HG03439 (cell line): Measurements from ENCODE around the gene ACVRL1.

Experiments used
- ATAC-seq: cut with Tn5 transposase; IDR thresholded peaks from one replicate; pipeline ENCODE4 v1.9.1; 2021; ENCODE audit warnings: mild to moderate bottlenecking, moderate library complexity; ENCODE audit not compliant: unreplicated experiment

ACVRL1 gene

DNA sequence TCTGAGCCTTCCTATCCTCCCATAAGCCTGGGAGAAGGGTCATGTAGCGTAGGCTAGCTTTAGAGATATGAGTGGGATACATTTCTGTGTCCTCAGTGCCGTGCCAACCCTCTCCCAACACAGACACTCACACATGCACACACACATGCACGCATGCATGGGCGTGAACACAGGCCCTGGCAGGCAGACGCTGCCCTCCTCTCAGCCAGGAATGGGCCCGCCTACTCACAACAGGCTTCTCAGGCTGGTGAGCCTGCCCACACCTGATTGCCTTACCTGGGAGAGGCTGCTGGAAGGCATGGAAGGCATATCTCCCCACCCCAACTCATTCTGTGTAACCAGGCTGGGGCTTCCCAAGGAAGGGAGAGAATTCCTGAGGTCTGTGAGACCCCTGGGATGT is 31.4 kb downstream of the ACVRL1 start:
- ATAC-seq = no peak

DNA sequence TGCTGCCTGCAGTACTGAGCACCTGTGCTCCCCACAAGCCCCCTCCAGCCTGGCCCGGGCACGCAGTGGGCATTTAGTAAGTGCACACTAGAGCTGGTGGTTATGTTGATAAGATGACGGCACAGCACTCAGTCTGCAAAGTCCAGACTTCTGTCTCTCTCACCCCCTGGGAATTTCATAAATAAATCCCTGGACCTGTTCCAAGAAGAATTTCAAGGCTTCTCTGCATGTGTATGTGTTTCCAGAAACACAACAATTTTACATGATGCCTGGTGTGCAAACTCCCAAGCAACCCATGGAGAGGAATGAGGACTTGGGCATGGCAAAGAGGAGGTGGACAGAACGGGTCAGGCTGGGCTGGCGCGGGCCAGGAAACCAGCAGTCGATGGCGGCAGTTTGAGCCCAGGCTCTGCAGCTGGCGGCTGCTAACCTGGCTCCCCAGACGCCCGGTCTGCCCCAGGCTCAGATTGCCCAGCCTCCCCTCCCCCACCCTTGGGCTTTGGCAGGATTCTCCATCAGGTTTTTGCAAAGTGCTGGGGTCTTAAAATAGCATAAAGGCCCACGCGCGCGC is 33.8 kb downstream of the ACVRL1 start:
- ATAC-seq = no peak

DNA sequence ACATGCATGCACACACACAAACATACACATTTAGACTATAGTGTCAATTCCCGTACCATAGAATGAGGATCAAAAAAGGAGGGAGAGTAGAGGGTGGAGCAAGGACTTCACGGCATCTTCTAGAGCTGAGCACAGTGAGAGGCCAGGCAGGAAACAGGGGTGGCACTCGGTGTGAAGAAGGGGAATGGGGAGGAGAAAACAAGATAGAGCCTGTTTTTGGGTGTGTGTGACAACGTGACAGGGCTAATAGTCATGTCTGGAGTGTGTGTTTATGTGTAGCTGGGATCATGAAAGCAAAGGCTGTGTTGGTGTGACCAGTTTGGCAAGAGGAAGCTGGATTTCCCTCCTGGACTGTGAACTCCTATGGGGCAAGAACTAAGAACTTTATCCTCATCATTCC is 34.3 kb downstream of the ACVRL1 start:
- no peak for ATAC-seq

DNA sequence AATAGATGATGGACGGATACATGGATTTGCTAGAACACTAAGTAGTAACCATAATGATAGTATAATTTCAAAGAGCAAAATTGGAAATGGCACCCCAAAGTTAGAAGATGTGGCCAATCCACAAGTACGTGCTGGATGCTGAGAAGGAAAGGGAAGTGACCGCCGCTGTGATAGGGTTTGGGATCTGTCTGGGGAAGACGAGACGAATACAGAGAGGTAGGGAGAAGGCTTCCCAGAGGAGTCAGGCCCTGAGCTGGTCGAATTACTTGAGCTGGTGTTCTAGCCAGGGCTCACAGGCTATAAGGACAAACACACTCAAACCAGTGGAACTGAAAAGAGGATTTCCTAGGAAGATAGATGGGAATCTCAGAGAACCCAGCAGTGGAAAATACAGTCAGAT is 34.8 kb downstream of the ACVRL1 start:
- ATAC-seq = no peak

DNA sequence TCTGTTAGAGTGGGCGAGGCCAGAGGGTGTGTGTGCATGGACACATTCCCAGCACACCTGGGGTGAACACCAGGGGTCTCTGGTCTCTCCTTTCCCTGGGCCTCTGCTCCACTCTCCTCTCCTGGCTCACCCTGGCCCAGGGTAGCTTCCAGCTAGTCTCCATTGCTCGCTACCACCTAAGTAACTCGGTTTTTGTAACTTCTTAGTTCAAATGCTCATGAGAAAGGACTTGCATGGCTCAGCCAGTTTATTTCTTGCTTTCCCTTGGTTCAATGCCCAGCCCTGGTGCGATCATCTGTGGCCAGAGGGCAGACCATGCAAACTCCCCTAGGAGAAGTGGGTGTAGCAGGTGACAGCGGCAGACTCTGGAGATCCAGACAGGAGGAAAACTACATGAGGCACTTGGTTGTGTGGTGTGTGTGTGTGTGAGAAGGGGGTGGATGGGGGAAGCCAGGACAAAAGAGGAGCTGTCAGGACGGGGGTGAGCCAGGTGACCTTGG is 35.2 kb downstream of the ACVRL1 start:
- ATAC-seq = no peak

DNA sequence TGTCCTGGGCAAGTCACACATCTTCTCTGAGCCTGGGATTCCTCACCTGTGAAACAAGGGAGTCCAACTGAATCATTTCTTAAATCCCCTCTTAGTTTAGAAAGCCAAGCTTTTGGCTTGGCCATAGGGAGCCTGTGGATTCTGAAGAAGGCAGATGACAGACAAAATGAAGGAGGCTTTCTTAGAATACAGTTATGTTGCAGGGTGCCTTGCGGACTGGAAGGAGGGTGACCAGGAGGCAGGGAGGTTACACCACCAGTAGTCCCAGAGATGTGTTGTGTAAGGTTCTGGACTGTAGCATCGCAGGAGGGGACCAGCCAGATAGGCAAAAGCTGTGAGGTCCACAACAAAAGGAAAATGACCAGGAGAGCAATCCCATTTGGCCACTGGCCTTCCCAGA is 36.0 kb downstream of the ACVRL1 start:
- ATAC-seq = no peak

DNA sequence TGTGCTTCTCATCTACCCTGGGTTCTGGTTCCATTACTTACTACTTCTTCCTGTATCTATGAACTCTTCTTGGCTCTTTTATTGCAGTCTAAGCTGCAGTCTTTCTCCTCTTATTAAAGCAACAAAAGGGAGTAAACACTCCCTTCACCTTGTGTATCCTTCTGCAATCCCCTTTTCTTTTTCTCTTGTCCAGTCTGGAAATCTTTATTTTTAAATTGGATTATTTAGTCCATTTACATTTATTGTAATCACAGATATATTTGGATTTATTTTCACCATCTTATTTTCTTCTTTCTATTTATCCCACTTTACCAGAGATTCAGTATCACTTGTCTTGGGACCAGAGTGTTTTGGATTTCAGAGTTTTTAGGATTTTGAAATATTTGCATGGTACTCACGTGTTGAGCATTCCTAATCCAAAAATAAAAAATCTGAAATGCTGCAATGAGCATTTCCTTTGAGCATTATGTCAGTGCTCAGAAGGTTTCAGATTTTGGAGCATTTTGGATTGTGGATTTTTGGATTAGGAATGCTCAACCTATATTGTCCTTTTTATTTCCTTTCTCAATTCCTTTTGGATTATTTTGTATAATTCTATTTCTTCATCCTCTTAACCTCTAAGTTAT is 37.4 kb downstream of the ACVRL1 start:
- ATAC-seq = no peak

DNA sequence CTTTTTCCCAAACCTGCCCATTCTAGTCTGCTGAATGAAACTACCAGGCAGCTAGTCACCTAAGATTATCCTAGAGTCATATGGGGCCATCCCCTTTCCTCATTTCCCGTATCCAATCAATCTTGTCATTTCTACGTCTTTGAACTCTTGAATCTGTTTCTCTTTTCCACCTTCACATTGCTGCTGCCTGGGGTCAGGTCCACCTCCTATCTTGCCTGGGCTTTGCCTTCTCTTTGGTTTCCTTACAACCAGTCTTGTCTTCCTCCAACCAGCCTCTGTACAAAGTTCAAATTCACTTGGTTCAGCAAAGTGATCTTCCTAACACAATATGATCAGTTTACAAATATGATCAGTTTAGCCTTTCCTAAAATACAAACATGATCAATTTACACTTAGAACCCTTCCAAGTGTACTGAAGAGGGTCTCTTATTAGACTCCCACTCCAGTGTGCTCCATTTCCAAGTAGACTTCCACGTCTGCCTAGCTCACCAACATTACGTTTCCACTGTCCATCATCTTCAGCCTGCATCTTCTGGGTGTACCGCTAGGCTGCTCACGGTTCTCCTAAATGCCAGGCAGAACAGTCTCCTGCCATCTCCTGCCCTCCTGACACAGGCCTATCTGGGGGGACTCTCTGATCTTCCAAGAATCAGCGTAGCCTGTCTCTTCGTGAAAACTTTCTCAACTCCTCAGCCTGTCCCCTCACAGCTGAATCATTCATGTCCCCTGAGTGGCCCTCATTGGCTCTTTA is 40.1 kb downstream of the ACVRL1 start:
- ATAC-seq = no peak

DNA sequence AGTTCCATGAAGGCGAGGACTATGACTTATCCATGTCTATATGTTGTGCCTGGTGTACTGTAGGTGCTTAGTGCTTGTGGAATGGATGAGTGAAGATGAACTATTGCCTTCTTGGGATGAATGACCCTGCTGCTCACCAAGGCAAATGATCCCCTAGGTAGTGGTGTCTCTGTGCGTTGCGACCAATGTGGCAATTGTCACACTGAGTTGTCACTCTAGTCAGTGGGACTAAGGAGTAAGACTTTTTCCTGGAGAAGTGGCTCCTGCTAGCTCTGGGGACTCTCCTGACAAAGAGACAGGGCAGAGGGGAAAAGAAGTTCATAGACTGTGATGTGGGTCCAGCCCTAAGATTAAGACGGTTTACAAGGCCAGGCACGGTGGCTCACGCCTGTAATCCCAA is 40.8 kb downstream of the ACVRL1 start:
- ATAC-seq = no peak

DNA sequence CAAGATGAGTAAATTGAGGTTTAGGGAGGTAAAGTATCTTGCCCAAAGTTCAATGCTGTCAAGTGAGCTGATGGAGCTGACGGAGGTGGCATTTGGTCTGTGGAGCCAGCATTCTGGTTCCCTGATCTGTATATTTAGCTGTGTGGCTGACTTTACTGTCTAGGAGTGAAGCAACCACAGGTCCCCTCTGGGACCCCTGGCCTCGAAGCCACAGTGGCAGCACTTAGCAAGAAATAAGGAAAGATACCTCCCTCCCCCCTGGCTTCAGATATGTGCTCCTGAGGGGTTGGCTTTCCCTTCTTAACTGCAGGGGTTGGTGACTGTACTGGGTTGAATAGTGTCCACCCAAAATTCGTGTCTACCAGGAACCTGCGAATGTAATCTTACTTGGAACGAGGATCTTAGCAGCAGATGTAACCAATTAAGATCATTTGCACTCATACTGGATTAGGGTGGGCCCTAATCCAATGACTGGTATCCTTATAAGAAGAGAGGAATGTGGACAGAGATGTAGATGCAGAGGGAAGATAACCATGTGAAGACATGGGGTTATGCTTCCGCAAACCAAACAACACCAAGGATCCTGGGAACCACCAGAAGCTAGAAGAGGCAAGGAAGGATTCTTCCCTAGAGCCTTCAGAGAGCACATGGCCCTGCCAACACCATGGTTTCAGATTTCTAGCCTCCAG is 42.2 kb downstream of the ACVRL1 start:
- ATAC-seq = no peak

DNA sequence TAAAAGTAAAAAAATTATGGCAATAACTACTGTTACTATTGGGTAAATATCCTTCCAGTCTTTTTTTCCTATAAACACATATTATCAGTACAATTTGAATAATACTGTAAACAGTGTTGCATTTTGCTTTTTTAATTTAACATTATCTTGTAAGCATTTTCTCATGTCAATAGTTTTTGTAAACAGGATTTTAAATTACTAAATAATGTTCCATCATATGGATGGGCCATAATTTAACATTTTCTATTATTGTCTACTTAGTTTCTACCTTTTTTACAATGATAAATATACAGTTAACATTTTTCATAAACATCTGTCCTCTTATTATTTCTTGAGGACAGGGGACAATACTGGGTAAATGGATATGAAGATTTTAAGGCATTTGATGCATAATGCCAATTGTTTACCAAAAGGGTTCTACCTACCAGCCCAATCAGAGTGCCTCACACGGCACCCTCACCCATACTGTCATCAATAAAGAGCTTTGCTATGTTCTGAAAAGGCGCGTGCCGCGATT is 43.4 kb downstream of the ACVRL1 start:
- no peak for ATAC-seq

DNA sequence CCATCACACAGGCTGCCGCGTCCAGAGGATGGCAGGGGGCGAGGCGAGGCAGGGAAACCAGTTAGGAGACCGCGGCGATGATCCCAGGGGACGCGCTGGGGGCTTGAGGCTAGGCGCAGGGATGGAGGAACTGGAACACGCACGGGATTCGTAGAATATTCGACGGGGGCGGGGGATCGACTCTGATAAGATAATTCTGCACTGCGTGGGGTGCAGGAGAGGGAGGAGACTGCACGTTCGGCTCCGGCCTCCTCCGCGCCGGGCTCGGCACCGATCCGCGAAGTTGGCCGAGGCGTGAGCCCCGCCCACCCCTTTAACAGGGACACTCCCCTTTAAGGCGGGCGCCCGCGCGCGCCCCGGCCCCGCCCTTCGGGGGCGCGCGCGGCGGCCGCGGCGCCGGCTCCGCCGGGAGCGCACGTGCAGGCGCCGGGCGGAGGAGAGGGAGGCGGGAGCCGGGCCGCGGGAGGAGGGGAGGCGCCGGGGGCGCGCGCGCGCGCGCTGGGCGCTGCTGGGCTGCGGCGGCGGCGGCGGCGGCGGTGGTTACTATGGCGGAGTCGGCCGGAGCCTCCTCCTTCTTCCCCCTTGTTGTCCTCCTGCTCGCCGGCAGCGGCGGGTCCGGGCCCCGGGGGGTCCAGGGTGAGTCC is 44.0 kb downstream of the ACVRL1 start, which contains the start of gene ACVR1B:
Gene ACVR1B, plus strand, starts transcription at position 501 of the 644 bp plus-strand sequence. Its CDS starts 45 bp downstream, at position 546.
- peak; percentile 86 for ATAC-seq

DNA sequence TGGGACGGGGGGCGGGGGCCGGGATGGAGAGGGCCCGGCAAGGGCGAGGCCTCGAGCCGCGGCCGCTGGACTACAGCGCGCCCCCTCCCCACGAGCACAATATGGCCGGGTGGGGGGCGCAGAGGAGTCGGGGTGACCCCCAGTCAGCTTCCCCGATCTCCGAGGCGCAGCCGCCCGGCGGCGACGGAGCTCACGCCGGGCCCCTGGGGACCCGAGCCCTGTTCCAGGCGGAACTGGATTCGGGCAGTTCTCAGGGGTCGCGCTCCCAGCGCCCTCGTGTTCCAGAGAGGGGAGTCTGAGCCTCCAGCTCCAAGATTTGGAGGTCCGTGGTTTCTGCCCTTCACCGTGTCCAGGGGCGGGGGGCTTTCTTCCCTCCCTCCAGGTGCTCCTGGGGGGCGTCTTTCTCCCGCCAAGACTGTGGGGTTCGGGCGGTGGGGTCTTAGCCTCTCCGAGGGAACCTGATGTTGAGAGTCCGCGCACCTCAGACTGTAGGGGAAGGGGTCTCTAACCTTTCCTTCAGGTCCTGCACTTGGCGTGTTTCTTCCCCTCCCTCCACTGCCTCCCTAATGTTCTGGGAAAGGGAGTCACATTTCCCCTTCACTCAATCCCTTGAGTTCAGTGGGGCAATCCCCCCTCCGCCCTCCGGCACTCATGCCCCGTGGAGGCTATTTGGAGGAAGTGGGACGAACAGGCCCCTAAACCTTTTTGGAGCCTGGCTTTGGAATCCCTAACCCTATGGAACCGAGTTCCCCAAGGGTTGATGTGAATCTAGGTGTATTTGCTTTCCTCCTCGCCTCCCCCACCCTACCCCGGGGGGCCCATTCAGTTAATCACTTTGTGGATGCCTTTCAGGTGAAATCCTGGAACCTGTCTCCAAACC is 44.8 kb downstream of the ACVRL1 start:
- no peak for ATAC-seq

DNA sequence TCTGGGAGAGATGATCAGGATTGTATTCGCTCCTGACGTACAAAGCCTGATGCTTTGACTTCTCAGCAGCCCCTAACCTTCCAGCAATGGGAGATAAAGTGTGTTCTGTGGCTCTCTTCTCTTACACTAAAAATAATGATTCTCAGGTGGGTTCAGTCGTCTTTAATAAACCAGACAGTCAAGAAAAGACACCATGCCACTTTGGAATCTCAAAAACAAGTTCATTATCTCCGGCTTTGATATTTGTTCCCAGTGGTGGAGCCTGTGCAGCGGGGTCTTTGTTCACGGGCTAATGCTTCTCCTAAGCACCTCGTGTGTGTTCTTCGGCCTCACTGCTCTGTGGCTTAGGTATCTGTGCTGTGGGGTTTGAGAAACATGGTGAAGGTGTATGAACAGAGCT is 45.8 kb downstream of the ACVRL1 start:
- ATAC-seq = no peak

DNA sequence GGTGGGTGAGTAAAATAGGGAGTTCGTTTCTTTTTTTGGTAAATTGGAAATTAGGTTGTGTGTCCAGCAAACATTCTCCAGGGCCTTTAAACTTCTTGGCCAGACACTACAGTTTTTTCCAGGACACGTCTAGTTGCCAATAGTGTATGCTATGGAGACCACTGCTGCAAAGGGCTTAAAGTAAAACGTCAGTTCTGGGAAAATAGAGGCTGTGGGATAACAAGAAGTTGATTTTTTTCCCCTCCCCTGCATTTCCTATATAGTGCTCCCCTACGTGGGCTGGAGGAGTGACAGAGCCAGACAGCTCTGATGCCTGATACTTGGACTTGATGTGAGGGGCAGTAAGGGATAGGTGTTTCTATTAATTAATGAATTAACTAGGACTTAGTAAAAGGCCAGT is 46.6 kb downstream of the ACVRL1 start:
- ATAC-seq = no peak

DNA sequence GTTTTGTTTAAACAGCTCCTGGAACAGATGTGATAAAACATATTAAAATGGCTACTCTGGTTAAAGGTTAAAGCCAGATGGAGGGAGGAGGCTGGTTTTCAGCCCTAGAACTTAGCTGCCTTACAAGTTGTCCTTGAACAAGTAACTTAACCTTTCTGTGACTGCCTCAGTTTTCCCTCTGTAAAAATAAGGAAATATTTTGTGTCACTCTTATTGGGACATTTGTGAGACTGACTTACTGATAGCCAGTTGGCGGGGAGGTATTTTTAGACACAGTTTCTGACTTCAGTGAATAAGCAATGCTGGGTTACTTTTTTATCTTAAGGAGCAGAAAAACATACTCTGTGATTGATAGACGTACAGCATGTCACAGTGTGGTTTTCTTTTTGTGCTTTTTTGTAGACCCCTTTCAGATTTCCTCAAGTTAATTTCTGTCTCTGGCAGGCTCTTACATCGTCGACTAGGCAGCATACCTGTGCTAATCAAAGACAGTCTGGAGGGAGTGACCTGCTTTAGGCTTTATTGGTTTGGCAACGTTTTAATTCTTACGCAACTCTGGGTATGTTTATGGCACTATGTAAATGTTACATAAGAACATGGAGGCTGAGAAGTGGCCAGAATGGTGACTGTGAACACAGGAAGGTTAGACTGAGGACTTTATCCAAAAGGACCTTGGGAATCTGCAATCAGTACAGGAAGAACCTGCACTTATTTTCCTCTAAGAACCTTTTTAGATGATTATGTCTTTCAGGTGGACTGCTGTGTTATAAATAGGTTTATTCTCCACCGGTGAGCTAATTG is 47.5 kb downstream of the ACVRL1 start:
- no peak for ATAC-seq

DNA sequence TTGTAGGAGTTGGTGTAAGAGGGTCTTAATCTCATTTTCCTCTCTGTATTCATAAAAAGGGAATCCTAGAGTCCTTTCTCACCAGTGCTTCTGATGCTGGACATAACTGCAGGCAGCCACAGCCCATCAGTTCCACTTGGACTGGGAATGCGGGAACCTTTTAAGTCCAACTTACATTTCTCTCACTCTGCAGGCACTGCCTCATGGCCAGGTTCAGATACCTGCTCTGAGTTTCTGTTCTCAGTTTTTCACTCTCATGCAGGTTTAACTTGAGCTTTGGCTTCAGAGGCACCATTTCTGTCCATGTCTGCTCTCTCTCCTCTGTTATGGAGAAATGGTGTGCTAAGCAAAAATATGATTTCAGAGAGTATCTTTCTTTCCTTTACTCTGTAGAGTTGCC is 48.4 kb downstream of the ACVRL1 start:
- no peak for ATAC-seq

DNA sequence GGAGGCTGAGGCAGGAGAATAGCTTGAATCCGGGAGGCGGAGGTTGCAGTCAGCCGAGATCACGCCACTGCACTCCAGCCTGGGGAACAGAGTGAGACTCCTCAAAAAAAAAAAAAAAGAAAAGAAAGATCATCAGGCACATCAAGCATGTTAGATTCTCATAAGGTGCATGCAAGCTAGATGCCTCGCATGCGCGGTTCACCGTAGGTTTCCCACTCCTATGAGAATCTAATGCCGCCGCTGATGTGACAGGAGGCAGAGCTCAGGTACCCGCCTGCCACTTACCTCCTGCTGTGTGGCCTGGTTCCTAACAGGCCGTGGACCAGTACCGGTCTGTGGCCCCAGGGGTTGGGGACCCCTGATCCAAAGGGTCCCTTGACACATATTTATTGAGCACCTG is 51.2 kb downstream of the ACVRL1 start:
- no peak for ATAC-seq

DNA sequence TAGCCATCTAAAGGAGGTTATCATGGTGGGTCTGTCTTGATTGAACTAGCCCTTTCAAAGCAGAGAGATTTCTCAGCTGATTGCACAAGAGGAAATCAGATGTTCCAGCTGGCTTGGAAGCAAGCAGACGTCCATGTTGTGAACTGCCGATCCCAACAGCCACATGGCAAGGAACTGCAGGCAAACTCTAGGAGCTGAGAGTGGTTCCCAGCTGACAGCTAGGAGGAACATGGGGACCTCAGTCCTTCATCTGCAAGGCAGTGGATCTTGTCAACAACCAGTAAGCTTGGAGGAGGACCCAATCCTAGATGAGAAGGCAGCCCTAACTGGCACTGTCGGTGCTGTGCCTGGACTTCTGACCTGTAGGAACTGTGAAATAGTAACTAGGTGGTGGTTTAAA is 51.9 kb downstream of the ACVRL1 start:
- ATAC-seq = no peak
